GM12872 (cell line): ENCODE measurements around the gene TMEM223.

Experiments
- TF ChIP-seq, protein P1 (sequence below): IDR thresholded peaks from 3 replicates; pipeline ENCODE4 v1.5.1; 2011; ENCODE audit warnings: low read depth, mild to moderate bottlenecking, low read length, moderate library complexity; ENCODE audit not compliant: insufficient read depth

The TMEM223 gene

DNA sequence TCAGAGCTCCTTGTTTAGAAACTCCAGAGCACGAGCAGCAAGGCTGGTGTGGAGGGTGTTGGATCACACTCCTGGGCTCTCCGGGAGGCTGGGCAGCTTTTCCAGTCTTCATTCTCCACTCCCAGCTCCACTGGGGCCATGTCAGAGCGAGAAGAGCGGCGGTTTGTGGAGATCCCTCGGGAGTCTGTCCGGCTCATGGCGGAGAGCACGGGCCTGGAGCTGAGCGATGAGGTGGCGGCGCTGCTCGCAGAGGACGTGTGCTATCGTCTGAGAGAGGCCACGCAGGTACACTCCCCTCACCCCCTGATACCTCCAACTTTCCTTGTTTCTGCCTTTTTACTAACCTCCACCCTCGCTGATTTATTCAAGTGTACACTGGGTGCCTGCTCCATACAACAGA, 16.2 kb downstream of the TMEM223 start:
- TF ChIP-seq, protein P1, sequence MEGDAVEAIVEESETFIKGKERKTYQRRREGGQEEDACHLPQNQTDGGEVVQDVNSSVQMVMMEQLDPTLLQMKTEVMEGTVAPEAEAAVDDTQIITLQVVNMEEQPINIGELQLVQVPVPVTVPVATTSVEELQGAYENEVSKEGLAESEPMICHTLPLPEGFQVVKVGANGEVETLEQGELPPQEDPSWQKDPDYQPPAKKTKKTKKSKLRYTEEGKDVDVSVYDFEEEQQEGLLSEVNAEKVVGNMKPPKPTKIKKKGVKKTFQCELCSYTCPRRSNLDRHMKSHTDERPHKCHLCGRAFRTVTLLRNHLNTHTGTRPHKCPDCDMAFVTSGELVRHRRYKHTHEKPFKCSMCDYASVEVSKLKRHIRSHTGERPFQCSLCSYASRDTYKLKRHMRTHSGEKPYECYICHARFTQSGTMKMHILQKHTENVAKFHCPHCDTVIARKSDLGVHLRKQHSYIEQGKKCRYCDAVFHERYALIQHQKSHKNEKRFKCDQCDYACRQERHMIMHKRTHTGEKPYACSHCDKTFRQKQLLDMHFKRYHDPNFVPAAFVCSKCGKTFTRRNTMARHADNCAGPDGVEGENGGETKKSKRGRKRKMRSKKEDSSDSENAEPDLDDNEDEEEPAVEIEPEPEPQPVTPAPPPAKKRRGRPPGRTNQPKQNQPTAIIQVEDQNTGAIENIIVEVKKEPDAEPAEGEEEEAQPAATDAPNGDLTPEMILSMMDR = no peak

DNA sequence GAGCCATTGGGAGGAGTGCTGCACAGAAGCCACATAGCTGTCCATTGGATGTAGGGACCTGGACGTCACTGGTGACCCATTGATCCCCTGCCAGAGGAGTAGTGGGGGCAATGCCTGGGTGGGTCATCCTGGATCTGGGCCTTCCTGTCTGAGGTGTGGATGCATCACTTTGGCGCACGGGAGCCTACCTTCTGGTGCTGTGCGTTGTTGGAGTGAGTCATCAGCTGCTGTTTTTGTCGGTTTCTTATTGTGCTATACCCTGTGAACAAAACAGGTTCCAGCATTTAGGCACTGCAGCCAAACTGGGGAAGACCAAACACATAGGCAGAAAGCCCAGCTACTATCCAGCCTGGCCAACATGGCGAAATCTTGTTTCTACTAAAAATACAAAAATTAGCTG, 17.4 kb downstream of the TMEM223 start:
- TF ChIP-seq, protein P1 = no peak

DNA sequence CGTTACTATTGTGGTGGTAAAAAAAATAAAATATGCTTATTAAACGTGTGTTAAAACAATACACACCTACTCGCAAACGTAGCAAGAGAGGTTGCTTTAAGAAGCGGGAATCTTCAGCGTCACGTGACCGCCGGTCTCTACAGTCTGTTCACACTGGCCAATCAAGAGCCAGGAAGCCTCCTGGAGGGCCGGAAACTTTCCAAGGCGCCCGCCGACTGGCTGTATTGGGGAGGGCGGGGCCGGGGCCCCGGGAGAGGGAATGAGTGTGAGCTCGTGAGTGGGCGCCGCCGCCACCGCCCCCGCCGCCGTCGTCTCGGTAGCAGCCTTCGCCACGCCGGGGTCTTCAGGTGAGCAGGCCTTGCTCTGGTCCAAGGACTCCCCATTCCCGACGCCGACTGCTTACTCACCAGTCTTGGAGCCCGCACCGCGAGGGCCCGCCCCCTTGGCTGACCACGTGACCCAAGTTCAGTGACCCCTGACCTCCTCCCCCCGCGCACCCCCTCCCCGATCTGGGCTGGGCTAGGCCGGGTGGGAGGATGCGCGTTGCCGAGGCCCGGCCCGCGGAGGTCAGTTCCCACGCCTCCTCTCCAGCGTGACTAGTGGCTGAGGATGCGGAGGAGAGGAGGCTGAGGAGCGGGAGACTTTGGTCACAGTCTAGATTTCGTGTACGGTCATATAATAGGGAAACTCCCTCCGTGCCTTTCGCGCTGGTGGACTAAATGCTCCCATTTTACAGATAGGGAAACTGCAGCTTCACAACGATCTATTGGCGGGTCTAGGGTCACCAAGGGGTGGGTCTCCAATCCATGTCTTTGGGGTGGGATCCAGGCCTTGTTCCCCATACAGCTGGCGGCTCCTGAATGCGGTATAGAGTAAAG, 20.4 kb downstream of the TMEM223 start, which contains the start of gene TAF6L:
TAF6L (plus strand) TSS at position 253 of the 878 bp plus-strand sequence. CDS start 4,388 bp downstream, outside the sequence.
- TF ChIP-seq, protein P1 = no peak

DNA sequence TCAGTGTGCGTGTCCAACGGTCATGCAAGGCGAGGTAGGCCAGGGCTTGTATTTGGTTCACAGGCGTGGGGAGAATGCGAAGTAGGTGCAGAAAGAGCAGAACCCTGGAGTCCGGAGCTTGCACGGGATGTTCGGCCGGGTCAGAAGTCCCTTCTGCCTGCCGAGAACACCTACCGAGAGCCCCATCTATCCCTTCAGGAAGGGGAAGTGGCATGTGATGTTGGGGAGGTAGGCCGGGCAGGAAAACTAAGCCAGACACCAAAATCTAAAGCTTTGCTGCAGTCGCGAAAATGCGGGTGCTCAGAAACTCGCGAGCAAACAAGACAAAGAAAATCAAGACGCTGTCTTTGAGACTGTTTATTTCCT, 21.0 kb downstream of the TMEM223 start:
- TF ChIP-seq, protein P1 = no peak

DNA sequence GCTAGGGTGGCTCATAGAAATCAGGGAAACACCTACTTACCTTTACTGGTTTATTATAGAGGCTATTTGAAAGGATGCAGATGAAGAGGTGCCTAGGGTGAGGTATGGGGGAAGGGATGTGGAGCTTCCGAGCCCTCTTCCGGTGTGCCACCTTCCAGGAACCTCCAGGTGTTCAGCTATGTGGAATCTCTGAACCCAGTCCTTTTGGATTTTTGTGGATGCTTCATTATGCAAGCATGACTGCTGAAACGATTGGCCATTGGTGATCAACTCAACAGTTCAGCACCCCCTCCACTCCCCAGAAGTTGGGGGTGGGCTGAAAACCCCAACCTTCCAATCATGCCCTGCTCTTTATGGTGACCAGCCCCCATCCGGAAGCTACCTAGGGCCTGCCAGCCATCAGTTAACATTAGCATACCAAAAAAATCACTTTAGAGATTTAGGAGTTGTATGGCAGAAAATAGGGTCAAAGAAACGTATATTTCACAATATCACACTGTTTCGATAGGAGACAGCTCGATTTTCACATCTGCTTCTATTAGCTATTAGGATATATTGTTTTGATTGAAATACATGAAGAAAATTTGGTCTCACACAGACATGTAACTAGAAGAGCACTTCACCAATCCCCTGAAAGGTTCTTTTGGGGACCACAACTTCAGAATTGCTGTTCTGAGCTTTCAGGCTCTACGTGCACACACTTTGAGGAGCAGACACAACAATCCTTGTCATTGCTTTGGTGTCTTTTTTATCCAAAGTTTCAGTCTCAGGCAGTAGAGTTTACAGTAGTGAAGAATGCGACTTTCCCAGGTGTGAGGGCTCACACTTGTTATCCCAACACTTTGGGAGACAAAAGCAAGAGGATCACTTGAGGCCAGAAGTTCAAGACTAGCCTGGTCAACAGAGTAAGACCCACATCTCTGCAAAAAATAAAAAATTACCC, 33.7 kb downstream of the TMEM223 start:
- TF ChIP-seq, protein P1 = no peak

DNA sequence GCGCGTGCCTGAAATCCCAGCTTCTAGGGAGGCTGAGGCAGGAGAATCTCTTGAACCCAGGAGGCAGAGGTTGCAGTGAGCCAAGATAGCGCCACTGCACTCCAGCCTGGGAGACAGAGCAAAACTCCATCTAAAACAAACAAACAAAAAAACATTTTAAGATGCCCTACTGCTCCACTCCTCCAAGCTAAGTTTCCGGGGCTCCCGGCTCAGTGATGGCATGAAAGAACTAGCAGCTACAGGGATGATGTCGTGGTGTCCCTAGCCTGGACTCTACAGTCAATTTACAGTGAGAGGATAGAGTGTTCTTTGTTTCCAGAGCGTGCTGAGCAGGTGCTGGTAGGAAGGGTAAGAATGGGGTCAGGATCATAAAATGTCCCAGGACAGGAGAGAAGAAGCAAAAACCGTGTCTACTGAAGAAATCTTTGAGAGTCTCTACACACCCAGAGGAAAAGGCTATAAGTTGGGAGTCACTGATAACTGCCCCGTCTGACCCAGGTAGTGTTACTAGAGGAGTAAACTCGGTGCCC, 36.7 kb downstream of the TMEM223 start:
- TF ChIP-seq, protein P1 = no peak
